PFSK-1 (cell line): ENCODE results near the gene ADAR.

ENCODE experiments used
- FOXP2 ChIP-seq: optimal IDR thresholded peaks from 2 replicates; pipeline ENCODE3; 2011; ENCODE audit warnings: borderline replicate concordance, control low read depth, inconsistent platforms; ENCODE audit not compliant: insufficient read depth; ENCODE audit errors: extremely low read length, extremely low read depth
- POLR2AphosphoS5 ChIP-seq: IDR thresholded peaks from 2 replicates; pipeline ENCODE4 v1.6.1; 2012; ENCODE audit warnings: low read depth, mild to moderate bottlenecking, control low read depth, low read length, moderate library complexity
- SIN3A ChIP-seq: IDR thresholded peaks from 2 replicates; pipeline ENCODE4 v1.6.1; 2012; ENCODE audit warnings: mild to moderate bottlenecking, low read length, moderate library complexity, borderline replicate concordance; ENCODE audit not compliant: insufficient read depth
- TAF1 ChIP-seq: IDR thresholded peaks from 2 replicates; pipeline ENCODE4 v1.6.1; 2012; ENCODE audit warnings: low read length, control low read depth, borderline replicate concordance; ENCODE audit not compliant: insufficient read depth
- TF ChIP-seq, protein P1 (sequence below), 2 experiments: IDR thresholded peaks; 2 replicates each; pipeline versions ENCODE4 v1.6.1 to v1.8.0; 2011 to 2012; ENCODE audit warnings: low read depth in 2 of 2, low read length in 2 of 2, control low read depth in 1 of 2, inconsistent platforms in 1 of 2, mild to moderate bottlenecking in 1 of 2, moderate library complexity in 1 of 2; ENCODE audit not compliant: insufficient read depth in 1 of 2

ADAR gene

DNA sequence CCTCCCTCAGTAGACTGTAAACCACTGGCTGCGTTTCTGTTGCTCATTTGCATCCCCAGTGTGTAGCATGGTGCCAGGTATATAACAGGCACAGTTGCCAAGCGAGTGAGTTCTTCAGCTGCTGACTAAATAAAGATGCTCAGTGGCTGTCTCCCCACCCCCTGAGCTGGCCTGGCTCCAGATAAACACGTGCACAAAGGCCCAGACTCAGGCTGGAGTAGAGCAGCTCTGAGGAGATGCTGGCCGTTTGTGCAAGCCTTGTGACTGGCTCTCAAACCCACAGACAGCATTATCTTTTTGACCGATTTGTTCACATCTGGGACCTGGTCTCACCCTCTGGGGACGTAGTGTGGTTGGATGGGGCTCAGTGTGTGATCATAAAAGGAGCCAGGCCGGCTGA lies 33.3 kb downstream of the ADAR start:
- TF ChIP-seq SIN3A (no peak), POLR2AphosphoS5 (no peak), TAF1 (no peak)
- TF ChIP-seq, protein P1, sequence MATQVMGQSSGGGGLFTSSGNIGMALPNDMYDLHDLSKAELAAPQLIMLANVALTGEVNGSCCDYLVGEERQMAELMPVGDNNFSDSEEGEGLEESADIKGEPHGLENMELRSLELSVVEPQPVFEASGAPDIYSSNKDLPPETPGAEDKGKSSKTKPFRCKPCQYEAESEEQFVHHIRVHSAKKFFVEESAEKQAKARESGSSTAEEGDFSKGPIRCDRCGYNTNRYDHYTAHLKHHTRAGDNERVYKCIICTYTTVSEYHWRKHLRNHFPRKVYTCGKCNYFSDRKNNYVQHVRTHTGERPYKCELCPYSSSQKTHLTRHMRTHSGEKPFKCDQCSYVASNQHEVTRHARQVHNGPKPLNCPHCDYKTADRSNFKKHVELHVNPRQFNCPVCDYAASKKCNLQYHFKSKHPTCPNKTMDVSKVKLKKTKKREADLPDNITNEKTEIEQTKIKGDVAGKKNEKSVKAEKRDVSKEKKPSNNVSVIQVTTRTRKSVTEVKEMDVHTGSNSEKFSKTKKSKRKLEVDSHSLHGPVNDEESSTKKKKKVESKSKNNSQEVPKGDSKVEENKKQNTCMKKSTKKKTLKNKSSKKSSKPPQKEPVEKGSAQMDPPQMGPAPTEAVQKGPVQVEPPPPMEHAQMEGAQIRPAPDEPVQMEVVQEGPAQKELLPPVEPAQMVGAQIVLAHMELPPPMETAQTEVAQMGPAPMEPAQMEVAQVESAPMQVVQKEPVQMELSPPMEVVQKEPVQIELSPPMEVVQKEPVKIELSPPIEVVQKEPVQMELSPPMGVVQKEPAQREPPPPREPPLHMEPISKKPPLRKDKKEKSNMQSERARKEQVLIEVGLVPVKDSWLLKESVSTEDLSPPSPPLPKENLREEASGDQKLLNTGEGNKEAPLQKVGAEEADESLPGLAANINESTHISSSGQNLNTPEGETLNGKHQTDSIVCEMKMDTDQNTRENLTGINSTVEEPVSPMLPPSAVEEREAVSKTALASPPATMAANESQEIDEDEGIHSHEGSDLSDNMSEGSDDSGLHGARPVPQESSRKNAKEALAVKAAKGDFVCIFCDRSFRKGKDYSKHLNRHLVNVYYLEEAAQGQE (IDR thresholded peaks at IDR 0.05; ENCODE audit: insufficient read depth in 1 of 2, low read depth in 2 of 2, low read length in 2 of 2): no peak

- no peak for TF ChIP-seq SIN3A
- TF ChIP-seq TAF1: no peak
- TF ChIP-seq, protein P1 (IDR thresholded peaks at IDR 0.05; ENCODE audit: insufficient read depth in 1 of 2, low read depth in 2 of 2, low read length in 2 of 2): no peak
- TF ChIP-seq POLR2AphosphoS5: no peak
- TF ChIP-seq FOXP2: no peak
Observed at GRCh38 chr1:154573168-154573510, 34.8 kb downstream of the ADAR start.

GRCh38 chr1:154572468-154573167 lies 35.4 kb downstream of the ADAR start:
- TF ChIP-seq, protein P1 (IDR thresholded peaks at IDR 0.05; ENCODE audit: insufficient read depth in 1 of 2, low read depth in 2 of 2, low read length in 2 of 2): no peak
- TF ChIP-seq POLR2AphosphoS5: no peak
- no peak for TF ChIP-seq TAF1
- TF ChIP-seq SIN3A: no peak
- TF ChIP-seq FOXP2: no peak

DNA sequence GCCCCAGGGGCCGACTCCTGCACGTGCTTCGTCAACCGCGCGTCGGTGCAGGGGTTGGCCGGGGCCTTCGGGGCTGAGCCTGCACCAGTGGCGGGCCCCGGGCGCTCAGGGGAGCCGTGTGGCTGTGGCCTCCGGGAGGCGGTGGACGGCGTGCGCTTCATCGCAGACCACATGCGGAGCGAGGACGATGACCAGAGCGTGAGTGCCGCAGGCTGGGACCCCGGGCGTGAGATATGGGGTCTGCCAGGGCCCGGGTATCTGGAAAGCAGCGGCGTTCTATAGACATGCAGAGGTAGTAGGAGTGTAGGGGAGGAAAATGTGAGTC lies 36.1 kb downstream of the ADAR start:
- no peak for TF ChIP-seq FOXP2
- TF ChIP-seq TAF1: no peak
- TF ChIP-seq, protein P1 (IDR thresholded peaks at IDR 0.05; ENCODE audit: insufficient read depth in 1 of 2, low read depth in 2 of 2, low read length in 2 of 2): no peak

DNA sequence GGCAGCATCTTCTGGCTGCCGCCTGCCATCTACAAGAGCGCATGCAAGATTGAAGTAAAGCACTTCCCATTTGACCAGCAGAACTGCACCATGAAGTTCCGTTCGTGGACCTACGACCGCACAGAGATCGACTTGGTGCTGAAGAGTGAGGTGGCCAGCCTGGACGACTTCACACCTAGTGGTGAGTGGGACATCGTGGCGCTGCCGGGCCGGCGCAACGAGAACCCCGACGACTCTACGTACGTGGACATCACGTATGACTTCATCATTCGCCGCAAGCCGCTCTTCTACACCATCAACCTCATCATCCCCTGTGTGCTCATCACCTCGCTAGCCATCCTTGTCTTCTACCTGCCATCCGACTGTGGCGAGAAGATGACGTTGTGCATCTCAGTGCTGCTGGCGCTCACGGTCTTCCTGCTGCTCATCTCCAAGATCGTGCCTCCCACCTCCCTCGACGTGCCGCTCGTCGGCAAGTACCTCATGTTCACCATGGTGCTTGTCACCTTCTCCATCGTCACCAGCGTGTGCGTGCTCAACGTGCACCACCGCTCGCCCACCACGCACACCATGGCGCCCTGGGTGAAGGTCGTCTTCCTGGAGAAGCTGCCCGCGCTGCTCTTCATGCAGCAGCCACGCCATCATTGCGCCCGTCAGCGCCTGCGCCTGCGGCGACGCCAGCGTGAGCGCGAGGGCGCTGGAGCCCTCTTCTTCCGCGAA lies 36.6 kb downstream of the ADAR start:
- TF ChIP-seq FOXP2: no peak
- TF ChIP-seq, protein P1 (IDR thresholded peaks at IDR 0.05; ENCODE audit: insufficient read depth in 1 of 2, low read depth in 2 of 2, low read length in 2 of 2): no peak
